ENCODE results near the gene NEK5.
"Not testable (repeated sequence)": the region's sequence is repeated elsewhere in the genome, so short reads cannot be mapped to it uniquely, and the experiment has no call there.

The NEK5 gene

GRCh38 chr13:52128714-52129700 lies at the start of gene NEK5:
NEK5 (minus strand) TSS chr13:52129073; CDS start chr13:52127482, 1,591 bp downstream.
- DNase-seq (ENCODE audit: low read depth), result peak; percentile 17

- DNase-seq (ENCODE audit: low read depth), result no peak
Observed at GRCh38 chr13:52177276-52177675, 48.4 kb upstream of the NEK5 start.

GRCh38 chr13:52173970-52174369 lies 45.1 kb upstream of the NEK5 start:
- DNase-seq (ENCODE audit: low read depth), result not testable (repeated sequence)

GRCh38 chr13:52173373-52173772 lies 44.5 kb upstream of the NEK5 start:
- DNase-seq (ENCODE audit: low read depth), result no peak

GRCh38 chr13:52171686-52172085 lies 42.8 kb upstream of the NEK5 start:
- not testable (repeated sequence) for DNase-seq (ENCODE audit: low read depth)

GRCh38 chr13:52170828-52171391 lies 42.0 kb upstream of the NEK5 start:
- DNase-seq (ENCODE audit: low read depth), result not testable (repeated sequence)

- DNase-seq (ENCODE audit: low read depth), result no peak
Observed at GRCh38 chr13:52169839-52170238, 41.0 kb upstream of the NEK5 start.

GRCh38 chr13:52165411-52165810 lies 36.5 kb upstream of the NEK5 start:
- no peak for DNase-seq (ENCODE audit: low read depth)

- DNase-seq (ENCODE audit: low read depth), result no peak
Observed at GRCh38 chr13:52164989-52165388, 36.1 kb upstream of the NEK5 start.

- not testable (repeated sequence) for DNase-seq (ENCODE audit: low read depth)
Observed at GRCh38 chr13:52163878-52164277, 35.0 kb upstream of the NEK5 start.

- no peak for DNase-seq (ENCODE audit: low read depth)
Observed at GRCh38 chr13:52162279-52163101, 33.6 kb upstream of the NEK5 start.

GRCh38 chr13:52161181-52161646 lies 32.3 kb upstream of the NEK5 start:
- no peak for DNase-seq (ENCODE audit: low read depth)

GRCh38 chr13:52160506-52160905 lies 31.6 kb upstream of the NEK5 start:
- DNase-seq (ENCODE audit: low read depth), result no peak

- DNase-seq (ENCODE audit: low read depth), result no peak
Observed at GRCh38 chr13:52160053-52160452, 31.2 kb upstream of the NEK5 start.

- DNase-seq (ENCODE audit: low read depth), result peak; percentile 45
Observed at GRCh38 chr13:52159159-52159982, 30.5 kb upstream of the NEK5 start, which contains the start of gene NEK3. NEK3 (minus strand) TSS chr13:52159597; CDS start chr13:52156191, 3,406 bp downstream.

- DNase-seq (ENCODE audit: low read depth), result no peak
Observed at GRCh38 chr13:52158629-52159158, 29.8 kb upstream of the NEK5 start.

- no peak for DNase-seq (ENCODE audit: low read depth)
Observed at GRCh38 chr13:52156724-52157261, 27.9 kb upstream of the NEK5 start.

GRCh38 chr13:52155177-52155576 lies 26.3 kb upstream of the NEK5 start:
- DNase-seq (ENCODE audit: low read depth), result no peak

GRCh38 chr13:52147225-52147624 lies 18.4 kb upstream of the NEK5 start:
- no peak for DNase-seq (ENCODE audit: low read depth)

- DNase-seq (ENCODE audit: low read depth), result no peak
Observed at GRCh38 chr13:52141299-52141698, 12.4 kb upstream of the NEK5 start.

GRCh38 chr13:52137489-52137888 lies 8.6 kb upstream of the NEK5 start:
- no peak for DNase-seq (ENCODE audit: low read depth)

Measured in CMK (cell line).